K562 (cell line): Measurements from ENCODE around the gene FADS1. TPM values are rescaled to one million over a fixed set of nuclear protein-coding genes. Genes with fewer than 3 reads are reported as not detected.

Source experiments
- ATF2 ChIP-seq: sonication (generic); formaldehyde crosslinking; IDR thresholded peaks from 2 replicates; pipeline ENCODE4 v1.8.1; 2022; ENCODE audit warnings: missing genetic modification reagents
- BCOR ChIP-seq: fragments of 450-650 bp; IDR thresholded peaks from 2 replicates; pipeline ENCODE4 v1.6.1; 2016
- BRF2 ChIP-seq: IDR thresholded peaks from 3 replicates; pipeline ENCODE4 v1.6.1; 2011; ENCODE audit warnings: borderline replicate concordance, mild to moderate bottlenecking; ENCODE audit not compliant: insufficient read length, insufficient read depth
- E2F3 ChIP-seq: fragments of 250-450 bp; sonication (Bioruptor Pico); IDR thresholded peaks from 2 replicates; pipeline ENCODE4 v1.4.0; 2020; ENCODE audit warnings: mild to moderate bottlenecking
- HNRNPK ChIP-seq: fragments of 200-400 bp; formaldehyde crosslinking; IDR thresholded peaks from one replicate; pipeline ENCODE4 v1.6.1; 2018; ENCODE audit warnings: mild to moderate bottlenecking, low read depth, low read length; ENCODE audit not compliant: poor library complexity, severe bottlenecking
- RCOR1 ChIP-seq, 2 experiments: IDR thresholded peaks; 2 replicates each; pipeline ENCODE4 v1.6.1; 2012; ENCODE audit warnings: low read depth in 2 of 2, low read length in 2 of 2, borderline replicate concordance in 1 of 2, improper control_type of control experiment in 1 of 2
- RNF219 ChIP-seq: fragments of 250-450 bp; sonication (Bioruptor Pico); IDR thresholded peaks from 2 replicates; pipeline ENCODE4 v1.5.0; 2022; ENCODE audit warnings: mild to moderate bottlenecking
- ZBTB5 ChIP-seq: fragments of 450-650 bp; IDR thresholded peaks from 2 replicates; pipeline ENCODE4 v1.6.1; 2017; ENCODE audit warnings: antibody characterized with exemption
- ZNF121 ChIP-seq: sonication (generic); formaldehyde crosslinking; conservative IDR thresholded peaks from 2 replicates; pipeline ENCODE4 v1.8.0; 2022; ENCODE audit warnings: missing genetic modification reagents
- ZNF212 ChIP-seq: fragments of 450-650 bp; formaldehyde crosslinking; IDR thresholded peaks from 2 replicates; pipeline ENCODE4 v1.4.0; 2020; ENCODE audit warnings: mild to moderate bottlenecking
- polyA plus RNA-seq, 8 experiments: library from polyadenylated mRNA; depleted of rRNA in 4 of 8; stranded (reverse) in 5 of 8; unstranded in 3 of 8; fragments of >200 nt; fragmentation: Nextera tagmentation in 2 of 8; fragmentation: Illumina TruSeq in 1 of 8; extraction: Ambion mirVana in 2 of 8; extraction: Trizol in 1 of 8; gene quantifications; 2 replicates each; pipeline versions ENCODE4 v1.2.1 to v1.2.3, GENCODE V29; 2011 to 2014; ENCODE audit warnings: inconsistent platforms in 1 of 8, missing spikeins in 1 of 8
- total RNA-seq, 7 experiments: library from RNA; depleted of rRNA in 6 of 7; stranded (reverse); fragments of >200 nt in 6 of 7; fragmentation: Illumina TruSeq in 2 of 7; extraction: Trizol in 2 of 7; gene quantifications; 2 replicates each; pipeline versions ENCODE4 v1.2.1 to v1.2.3, GENCODE V29; 2011 to 2021; ENCODE audit warnings: low replicate concordance in 1 of 7

FADS1 gene
- total and polyA plus RNA-seq, 9 of the 15 experiments (the other 6 are each of a cell fraction or from before 2014, with no cell fraction given): 110 to 864 (median 364) TPM

- TF ChIP-seq RNF219 (CRISPR knock-in tag) (no peak), HNRNPK (no peak), ZBTB5 (no peak), E2F3 (CRISPR knock-in tag) (0 out of 2 replicates have a peak, but pooled peaks have one; percentile 14), ZNF212 (CRISPR knock-in tag) (0 out of 2 replicates have a peak, but pooled peaks have one; percentile 15), ZNF121 (0 out of 2 replicates have a peak, but pooled peaks have one; percentile 9), RCOR1 (IDR thresholded peaks at IDR 0.05; ENCODE audit: borderline replicate concordance in 1 of 2, low read depth in 2 of 2, low read length in 2 of 2) (no peak), BCOR (no peak), ATF2 (CRISPR knock-in tag) (no peak), BRF2 (no peak)
These were observed 19.4 kb upstream of the FADS1 start (continued) for GRCh38 chr11:61836193-61836592.
